K562 (cell line): ENCODE results near the gene NPIPA3. TPM values are rescaled to one million over a fixed set of nuclear protein-coding genes. Genes with fewer than 3 reads are reported as not detected.

Experiments
- ATAC-seq: fragments of 200-7000 bp; cut with Tn5 transposase; 3 replicates; pipeline ENCODE4 v1.9.1; 2020; ENCODE audit warnings: moderate library complexity
- BruUV-seq: library from RNA; stranded (reverse); fragments of 400-500 nt; replicated peaks from 2 replicates; lab custom pipeline; 2021; lab: Mats Ljungman, UMichigan
- CTCF ChIA-PET: fragments of 300-600 bp; formaldehyde crosslinking; extraction: SDS; loops from one replicate; lab custom pipeline; 2021; ENCODE audit warnings: low intra/inter-chr PET ratio; lab: Yijun Ruan, JAX
- POLR2A ChIA-PET: fragments of 300-600, 350-650 bp; sonication (Branson Sonifier 250); formaldehyde crosslinking; extraction: SDS; loops from one replicate; lab custom pipeline; 2021; ENCODE audit warnings: antibody characterized with exemption, inconsistent platforms; lab: Yijun Ruan, JAX
- DNase-seq, 4 experiments: peaks; one replicate each; pipeline versions ENCODE4 v3.0.0 to v3.0.0-alpha.2; 2011 to 2018; ENCODE audit warnings: low spot score in 3 of 4, mixed read lengths in 3 of 4; ENCODE audit errors: extremely low read depth in 1 of 4
- FAIRE-seq: peaks from 2 replicates; lab custom pipeline; 2011; peaks lifted over from hg19 to GRCh38; lab: Jason Lieb, UNC
- H2AFZ ChIP-seq: 2 replicates; pipeline ENCODE4 v1.6.0; 2011; ENCODE audit warnings: low read depth, low read length, control low read depth, inconsistent platforms
- H3K27ac ChIP-seq: fragments of 200-600 bp; 3 replicates; pipeline ENCODE4 v1.8.0; 2011; ENCODE audit warnings: low read depth, mild to moderate bottlenecking, control low read depth, inconsistent platforms, low read length, moderate library complexity, mixed read lengths; ENCODE audit errors: extremely low read depth
- H3K27me3 ChIP-seq, 2 experiments: fragments of 300-600 bp in 1 of 2; 2 replicates in 1 of 2; 3 replicates in 1 of 2; pipeline versions ENCODE4 v1.6.0 to v1.8.0; 2011; ENCODE audit warnings: inconsistent platforms in 2 of 2, low read length in 2 of 2, mild to moderate bottlenecking in 1 of 2, mixed read lengths in 1 of 2, moderate library complexity in 1 of 2; ENCODE audit not compliant: control insufficient read depth in 2 of 2, insufficient read depth in 2 of 2
- H3K36me3 ChIP-seq: fragments of 300-600 bp; 3 replicates; pipeline ENCODE4 v1.8.0; 2011; ENCODE audit warnings: mild to moderate bottlenecking, low read length, inconsistent platforms; ENCODE audit not compliant: control insufficient read depth, insufficient read depth
- H3K4me1 ChIP-seq, 2 experiments: fragments of 200-600 bp in 1 of 2; replicated peaks in 1 of 2; 2 replicates in 1 of 2; 3 replicates in 1 of 2; pipeline versions ENCODE4 v1.5.1 to v1.8.0; 2011; ENCODE audit warnings: inconsistent platforms in 2 of 2, low read length in 2 of 2, mild to moderate bottlenecking in 1 of 2, mixed read lengths in 1 of 2, moderate library complexity in 1 of 2; ENCODE audit not compliant: control insufficient read depth in 2 of 2, insufficient read depth in 2 of 2
- H3K4me2 ChIP-seq: 2 replicates; pipeline ENCODE4 v1.6.1; 2011; ENCODE audit warnings: low read length, control low read depth, inconsistent platforms, mixed read lengths; ENCODE audit not compliant: insufficient read depth
- H3K4me3 ChIP-seq: fragments of 200-600 bp; sonication (generic), shearing (Covaris generic); 2 replicates; pipeline ENCODE4 v1.5.1; 2016; ENCODE audit warnings: control low read depth, inconsistent platforms
- H3K79me2 ChIP-seq: fragments of 200-600 bp; 3 replicates; pipeline ENCODE4 v1.8.0; 2011; ENCODE audit warnings: low read length, inconsistent platforms; ENCODE audit not compliant: control insufficient read depth, insufficient read depth
- H3K9ac ChIP-seq, 2 experiments: 2 replicates each; pipeline versions ENCODE4 v1.6.0 to v1.6.1; 2011; ENCODE audit warnings: low read depth in 2 of 2, low read length in 2 of 2, control low read depth in 1 of 2, inconsistent platforms in 1 of 2, mild to moderate bottlenecking in 1 of 2, mixed read lengths in 1 of 2; ENCODE audit not compliant: insufficient read depth in 1 of 2
- H3K9me1 ChIP-seq: one replicate; pipeline ENCODE4 v1.6.0; 2011; ENCODE audit warnings: inconsistent platforms, mild to moderate bottlenecking, low read length, moderate library complexity; ENCODE audit not compliant: control insufficient read depth, insufficient read depth
- H3K9me3 ChIP-seq: replicated peaks from 2 replicates; pipeline ENCODE4 v1.5.1; 2011; ENCODE audit warnings: low read depth, low read length, inconsistent platforms; ENCODE audit not compliant: control insufficient read depth, insufficient read depth
- H4K20me1 ChIP-seq: replicated peaks from 2 replicates; pipeline ENCODE4 v1.6.1; 2011; ENCODE audit warnings: low read length, inconsistent platforms, mixed read lengths; ENCODE audit not compliant: control insufficient read depth, insufficient read depth
- AFF4 ChIP-seq: sonication (generic); formaldehyde crosslinking; IDR thresholded peaks from 2 replicates; pipeline ENCODE4 v1.8.0; 2023; ENCODE audit warnings: mild to moderate bottlenecking, missing genetic modification reagents
- CTBP1 ChIP-seq: fragments of 450-650 bp; IDR thresholded peaks from 2 replicates; pipeline ENCODE4 v1.6.1; 2016; ENCODE audit warnings: borderline replicate concordance
- EHMT2 ChIP-seq: fragments of 450-650 bp; IDR thresholded peaks from 2 replicates; pipeline ENCODE4 v1.6.1; 2018; ENCODE audit warnings: antibody characterized with exemption
- HDAC1 ChIP-seq, 2 experiments: fragments of 450-650 bp; IDR thresholded peaks; 2 replicates each; pipeline ENCODE4 v1.6.1; 2016 to 2017; ENCODE audit warnings: inconsistent platforms in 1 of 2, mild to moderate bottlenecking in 1 of 2, moderate library complexity in 1 of 2
- KDM1A ChIP-seq, 2 experiments: fragments of 450-650 bp; IDR thresholded peaks; 2 replicates each; pipeline ENCODE4 v1.6.1; 2016; ENCODE audit warnings: mild to moderate bottlenecking in 2 of 2
- PKNOX1 ChIP-seq: fragments of 450-650 bp; IDR thresholded peaks from 2 replicates; pipeline ENCODE4 v1.6.1; 2016
- WGBS: fragments of 100-300 bp; shearing (Covaris generic); methylation state at CpG from one replicate; pipeline ENCODE4 v1.1.6; 2016; ENCODE audit warnings: low coverage, mixed read lengths; ENCODE audit not compliant: insufficient coverage; ENCODE audit errors: missing lambda C conversion rate; 5-methylcytosine and 5-hydroxymethylcytosine counted together
- in situ Hi-C: fragments of 300-500 bp; cut with MboI; formaldehyde crosslinking; loops from 4 replicates; pipeline ENCODE4 v1.15.0; 2018; ENCODE audit warnings: inconsistent platforms, mixed read lengths
- intact Hi-C: fragments of 100-400 bp; cut with micrococcal nuclease; formaldehyde crosslinking; loops from 2 replicates; pipeline ENCODE4 v1.14.2; 2022
- polyA plus RNA-seq, 8 experiments: library from polyadenylated mRNA; depleted of rRNA in 4 of 8; stranded (reverse) in 5 of 8; unstranded in 3 of 8; fragments of >200 nt; fragmentation: Nextera tagmentation in 2 of 8; fragmentation: Illumina TruSeq in 1 of 8; extraction: Ambion mirVana in 2 of 8; extraction: Trizol in 1 of 8; gene quantifications; 2 replicates each; pipeline versions ENCODE4 v1.2.1 to v1.2.3, GENCODE V29; 2011 to 2014; ENCODE audit warnings: inconsistent platforms in 1 of 8, missing spikeins in 1 of 8
- total RNA-seq, 7 experiments: library from RNA; depleted of rRNA in 6 of 7; stranded (reverse); fragments of >200 nt in 6 of 7; fragmentation: Illumina TruSeq in 2 of 7; extraction: Trizol in 2 of 7; gene quantifications; 2 replicates each; pipeline versions ENCODE4 v1.2.1 to v1.2.3, GENCODE V29; 2011 to 2021; ENCODE audit warnings: low replicate concordance in 1 of 7

NPIPA3 gene
- total and polyA plus RNA-seq, 9 of the 15 experiments (the other 6 are each of a cell fraction or from before 2014, with no cell fraction given): 1.1 to 6.6 (median 2.0) TPM

GRCh38 chr16:14677627-14678026 is 25.6 kb upstream of the NPIPA3 start:
- no TSS peak for BruUV-seq
- H3K27me3 ChIP-seq: peaks cover 2 to 24% of the 10 kb centered on the region in 2 experiments; a peak in 3 of 5 replicates
- 17% methylated on average over 5 of the region's 5 CpGs for WGBS
- ATAC-seq: no peak
- H3K4me2 ChIP-seq: no peak overlapping the region
- DNase-seq: no peak
- no peaks in the 10 kb centered on the region for H3K9me1 ChIP-seq
- no peak for FAIRE-seq
- H3K36me3 ChIP-seq: no peaks in the 10 kb centered on the region
- no peak overlapping the region for H2AFZ ChIP-seq
- no peaks in the 10 kb centered on the region for H3K9me3 ChIP-seq
- no peaks in the 10 kb centered on the region for H4K20me1 ChIP-seq
- H3K27ac ChIP-seq: no peak overlapping the region
- POLR2A ChIA-PET: no interaction called here
- H3K79me2 ChIP-seq: no peaks in the 10 kb centered on the region
- CTCF ChIA-PET: no interaction called here
- intact Hi-C loops (no loop called here), in situ Hi-C loops (no loop called here)
- H3K9ac ChIP-seq: no peak overlapping the region
- no peak overlapping the region for H3K4me3 ChIP-seq
- H3K4me1 ChIP-seq: no peaks in the 10 kb centered on the region; a peak in 1 of 5 replicates
- TF ChIP-seq HDAC1 (IDR thresholded peaks at IDR 0.05) (peak in 1 of 2 experiments; percentile 47; a peak in 1 of 4 replicates), EHMT2 (peak; percentile 56; the same call in 1 of the 2 replicates), AFF4 (CRISPR knock-in tag) (no peak), KDM1A (IDR thresholded peaks at IDR 0.05) (peak; percentile 32 to 44; a peak in 2 of 4 replicates), CTBP1 (0 out of 2 replicates have a peak, but pooled peaks have one; percentile 28), PKNOX1 (0 out of 2 replicates have a peak, but pooled peaks have one; percentile 10)
